GM12878 (cell line): ENCODE data around the gene SLX9. TPM values are rescaled to one million over a fixed set of nuclear protein-coding genes. Genes with fewer than 3 reads are reported as not detected.

Experiments used
- ATAC-seq: fragments of 200-7000 bp; cut with Tn5 transposase; 3 replicates; pipeline ENCODE4 v1.9.1; 2020; ENCODE audit warnings: mild to moderate bottlenecking, moderate library complexity
- BruUV-seq: library from RNA; stranded (reverse); fragments of 400-500 nt; replicated peaks from 2 replicates; lab custom pipeline; 2021; lab: Mats Ljungman, UMichigan
- CTCF ChIA-PET: fragments of 300-600 bp; sonication (Branson Sonifier 250); formaldehyde crosslinking; extraction: SDS; loops from one replicate; lab custom pipeline; 2021; ENCODE audit warnings: inconsistent platforms; lab: Yijun Ruan, JAX
- POLR2A ChIA-PET: fragments of 350-600 bp; formaldehyde crosslinking; extraction: SDS; loops from one replicate; lab custom pipeline; 2021; ENCODE audit warnings: inconsistent platforms; lab: Charles Lee
- RAD21 ChIA-PET: fragments of 300-600 bp; sonication (Branson Sonifier 250); formaldehyde crosslinking; loops from one replicate; lab custom pipeline; 2023; ENCODE audit warnings: antibody characterized with exemption; ENCODE audit not compliant: unreplicated experiment; lab: Charles Lee
- SMC1A ChIA-PET: fragments of 300-600 bp; sonication (Branson Sonifier 250); formaldehyde crosslinking; loops from one replicate; lab custom pipeline; 2023; ENCODE audit not compliant: unreplicated experiment, uncharacterized antibody; lab: Charles Lee
- DNase-seq: peaks from one replicate; pipeline ENCODE4 v3.0.0-alpha.2; 2011; ENCODE audit warnings: low read depth, low spot score
- FAIRE-seq: peaks from 3 replicates; lab custom pipeline; 2011; peaks lifted over from hg19 to GRCh38; lab: Jason Lieb, UNC
- H2AFZ ChIP-seq: 2 replicates; pipeline ENCODE4 v1.6.0; 2011; ENCODE audit warnings: low read depth, low read length, control low read depth; ENCODE audit not compliant: control insufficient read depth
- H3K27ac ChIP-seq: 2 replicates; pipeline ENCODE4 v1.5.1; 2011; ENCODE audit warnings: control low read depth; ENCODE audit not compliant: control insufficient read depth, insufficient read depth
- H3K27me3 ChIP-seq, 2 experiments: replicated peaks in 1 of 2; 2 replicates each; pipeline versions ENCODE4 v1.6.0 to v1.6.1; 2011; ENCODE audit warnings: low read length in 1 of 2; ENCODE audit not compliant: control insufficient read depth in 2 of 2, insufficient read depth in 2 of 2
- H3K36me3 ChIP-seq, 2 experiments: 2 replicates each; pipeline ENCODE4 v1.5.1; 2011; ENCODE audit warnings: low read length in 1 of 2; ENCODE audit not compliant: control insufficient read depth in 2 of 2, insufficient read depth in 2 of 2
- H3K4me1 ChIP-seq: 2 replicates; pipeline ENCODE4 v1.6.1; 2011; ENCODE audit warnings: mild to moderate bottlenecking, low read length, moderate library complexity, mixed read lengths; ENCODE audit not compliant: control insufficient read depth, insufficient read depth
- H3K4me2 ChIP-seq: 2 replicates; pipeline ENCODE4 v1.6.0; 2011; ENCODE audit warnings: control low read depth; ENCODE audit not compliant: control insufficient read depth, insufficient read depth
- H3K4me3 ChIP-seq: fragments of 200-600 bp; sonication (generic); 2 replicates; pipeline ENCODE4 v1.5.1; 2016
- H3K79me2 ChIP-seq: 2 replicates; pipeline ENCODE4 v1.6.0; 2011; ENCODE audit warnings: low read length; ENCODE audit not compliant: control insufficient read depth, insufficient read depth
- H3K9ac ChIP-seq: 2 replicates; pipeline ENCODE4 v1.8.0; 2011; ENCODE audit warnings: low read length, control low read depth, mixed read lengths; ENCODE audit not compliant: control insufficient read depth, insufficient read depth
- H3K9me3 ChIP-seq: replicated peaks from 3 replicates; pipeline ENCODE4 v1.5.1; 2011; ENCODE audit warnings: mild to moderate bottlenecking, low read length; ENCODE audit not compliant: control insufficient read depth, insufficient read depth
- H4K20me1 ChIP-seq: 2 replicates; pipeline ENCODE4 v1.6.0; 2011; ENCODE audit not compliant: control insufficient read depth, insufficient read depth
- CREB1 ChIP-seq: IDR thresholded peaks from 2 replicates; pipeline ENCODE4 v1.6.1; 2012; ENCODE audit warnings: low read depth, mild to moderate bottlenecking, inconsistent platforms
- ESRRA ChIP-seq: IDR thresholded peaks from 2 replicates; pipeline ENCODE4 v1.6.1; 2012; ENCODE audit warnings: mild to moderate bottlenecking, low read length, improper control_type of control experiment
- EZH2 ChIP-seq: IDR thresholded peaks from 2 replicates; pipeline ENCODE4 v1.6.1; 2012; ENCODE audit warnings: low read depth, mild to moderate bottlenecking, control low read depth, inconsistent platforms, low read length, borderline replicate concordance; ENCODE audit not compliant: control insufficient read depth
- GATAD2B ChIP-seq: fragments of 450-650 bp; conservative IDR thresholded peaks from 2 replicates; pipeline ENCODE4 v1.6.1; 2017; ENCODE audit warnings: low read depth, mild to moderate bottlenecking, moderate library complexity
- MYB ChIP-seq: fragments of 150-350 bp; IDR thresholded peaks from 2 replicates; pipeline ENCODE4 v1.6.1; 2014; ENCODE audit warnings: mild to moderate bottlenecking, low read depth, low read length, borderline replicate concordance
- POLR2AphosphoS2 ChIP-seq: IDR thresholded peaks from 2 replicates; pipeline ENCODE4 v1.6.1; 2011; ENCODE audit warnings: low read depth, mild to moderate bottlenecking, low read length, improper control_type of control experiment, moderate library complexity
- POLR2AphosphoS5 ChIP-seq: IDR thresholded peaks from 2 replicates; pipeline ENCODE4 v1.6.1; 2011; ENCODE audit warnings: mild to moderate bottlenecking, low read length, inconsistent platforms
- SIX5 ChIP-seq: IDR thresholded peaks from 2 replicates; pipeline ENCODE4 v1.6.1; 2011; ENCODE audit warnings: mild to moderate bottlenecking, low read depth, low read length, moderate library complexity; ENCODE audit not compliant: severe bottlenecking
- SMAD1 ChIP-seq: fragments of 450-650 bp; IDR thresholded peaks from 2 replicates; pipeline ENCODE4 v1.6.1; 2018; ENCODE audit warnings: mild to moderate bottlenecking, low read depth; ENCODE audit not compliant: partially characterized antibody
- TARDBP ChIP-seq: IDR thresholded peaks from 2 replicates; pipeline ENCODE4 v1.6.1; 2016; ENCODE audit warnings: borderline replicate concordance
- WGBS: methylation state at CpG from one replicate; pipeline ENCODE4 v1.1.6; 2016; ENCODE audit warnings: low lambda C conversion rate; ENCODE audit not compliant: insufficient replicate concordance, insufficient coverage; ENCODE audit errors: missing lambda C conversion rate; 5-methylcytosine and 5-hydroxymethylcytosine counted together
- in situ Hi-C: fragments of 300-500 bp; cut with MboI; formaldehyde crosslinking; loops from 9 replicates; pipeline ENCODE4 v1.14.3; 2018; ENCODE audit warnings: mixed read lengths
- intact Hi-C: fragments of 100-400 bp; cut with micrococcal nuclease; formaldehyde crosslinking; loops from one replicate; pipeline ENCODE4 v1.14.2; 2022; ENCODE audit not compliant: unreplicated experiment
- polyA plus RNA-seq, 11 experiments: library from polyadenylated mRNA; depleted of rRNA in 4 of 11; unstranded in 6 of 11; stranded (reverse) in 5 of 11; fragments of >200 nt; fragmentation: Nextera tagmentation in 4 of 11; fragmentation: Illumina TruSeq in 1 of 11; extraction: Ambion mirVana in 4 of 11; extraction: Trizol in 1 of 11; gene quantifications; 1 replicate in 1 of 11; 2 replicates in 10 of 11; pipeline versions ENCODE4 v1.2.1 to v1.2.3, GENCODE V29; 2011 to 2016; ENCODE audit warnings: inconsistent platforms in 2 of 11, missing spikeins in 2 of 11, low read depth in 1 of 11
- total RNA-seq, 4 experiments: library from RNA; depleted of rRNA in 3 of 4; stranded (reverse); fragments of >200 nt in 3 of 4; fragmentation: Illumina TruSeq in 1 of 4; extraction: Trizol in 1 of 4; gene quantifications; 2 replicates each; pipeline versions ENCODE4 v1.2.1 to v1.2.3, GENCODE V29; 2013 to 2021
- TF ChIP-seq, protein P1 (sequence below): IDR thresholded peaks from 2 replicates; pipeline ENCODE4 v1.6.1; 2011; ENCODE audit warnings: low read depth, low read length, improper control_type of control experiment, borderline replicate concordance
- TF ChIP-seq, protein P2 (sequence below): fragments of 150-350 bp; IDR thresholded peaks from 2 replicates; pipeline ENCODE4 v1.6.1; 2016; ENCODE audit warnings: low read depth, low read length
- TF ChIP-seq, protein P3 (sequence below): IDR thresholded peaks from 2 replicates; pipeline ENCODE4 v1.6.1; 2012; ENCODE audit warnings: mild to moderate bottlenecking, low read depth, low read length

Gene SLX9
- total and polyA plus RNA-seq, 10 of the 15 experiments (the other 5 are each of a cell fraction or from before 2014, with no cell fraction given) = 0.69 to 81.3 (median 33.9) TPM

DNA sequence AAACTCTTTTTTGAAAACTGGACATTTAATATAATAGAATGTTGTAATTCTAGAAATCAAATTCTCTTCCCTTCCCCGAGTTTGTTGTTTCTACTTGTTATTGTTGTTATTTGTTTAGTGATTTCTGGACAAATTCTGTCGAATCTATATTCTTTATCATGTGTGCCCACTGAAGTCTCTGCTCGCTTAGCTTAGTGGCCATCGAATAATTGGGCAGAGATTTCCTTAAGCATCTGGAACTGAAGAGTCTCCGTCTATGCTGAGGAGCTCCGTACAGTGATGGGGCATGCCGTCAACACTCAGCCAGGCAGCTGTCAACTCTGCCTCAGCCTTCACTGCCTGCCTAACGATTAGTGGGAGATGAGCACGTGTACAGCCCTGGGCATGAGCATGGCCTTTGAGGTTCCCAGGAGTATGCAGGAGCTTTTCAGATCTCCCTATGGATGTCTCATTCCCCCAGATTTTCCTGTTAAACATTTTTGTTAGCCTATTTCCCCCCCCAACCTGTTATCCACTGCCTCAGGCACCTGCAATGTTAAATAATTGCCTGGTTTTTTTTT, 66.8 kb downstream of the SLX9 start:
- in situ Hi-C loops (no loop called here), intact Hi-C loops (no loop called here)
- no peaks in the 10 kb centered on the region; the same call in 2 of the 3 replicates for H3K9me3 ChIP-seq
- ChIA-PET RAD21 (interaction anchor here (0.6 to 1.3 kb wide), 2 partner anchors 19 to 122 kb away, joined by 3 to 4 read pairs; no protein-coding TSS in a partner anchor), CTCF (interaction anchor here (0.7 to 1.6 kb wide), 2 partner anchors 130 to 135 kb away, joined by 4 to 5 read pairs; no protein-coding TSS in a partner anchor), SMC1A (interaction anchor here (1.6 kb wide), 1 partner anchor 122 kb away, joined by 3 read pairs; no protein-coding TSS in a partner anchor), POLR2A (no interaction called here)
- FAIRE-seq (no peak), ATAC-seq (no peak), DNase-seq (no peak)
- H3K27ac ChIP-seq = no peak overlapping the region
- H3K4me1 ChIP-seq = no peaks in the 10 kb centered on the region
- BruUV-seq = no TSS peak
- H2AFZ ChIP-seq = no peak overlapping the region
- H3K79me2 ChIP-seq = no peaks in the 10 kb centered on the region
- no peaks in the 10 kb centered on the region for H3K36me3 ChIP-seq
- H3K27me3 ChIP-seq = peaks cover 2 to 3% of the 10 kb centered on the region in 2 experiments; a peak in 3 of 4 replicates
- no peak overlapping the region for H3K9ac ChIP-seq
- WGBS = 42% methylated on average over 9 of the region's 9 CpGs
- H3K4me3 ChIP-seq = no peak overlapping the region
- H3K4me2 ChIP-seq = no peak overlapping the region
- no peaks in the 10 kb centered on the region for H4K20me1 ChIP-seq
- TF ChIP-seq, protein P1, sequence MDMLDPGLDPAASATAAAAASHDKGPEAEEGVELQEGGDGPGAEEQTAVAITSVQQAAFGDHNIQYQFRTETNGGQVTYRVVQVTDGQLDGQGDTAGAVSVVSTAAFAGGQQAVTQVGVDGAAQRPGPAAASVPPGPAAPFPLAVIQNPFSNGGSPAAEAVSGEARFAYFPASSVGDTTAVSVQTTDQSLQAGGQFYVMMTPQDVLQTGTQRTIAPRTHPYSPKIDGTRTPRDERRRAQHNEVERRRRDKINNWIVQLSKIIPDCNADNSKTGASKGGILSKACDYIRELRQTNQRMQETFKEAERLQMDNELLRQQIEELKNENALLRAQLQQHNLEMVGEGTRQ = no peak
- no peak for TF ChIP-seq GATAD2B
- no peak for TF ChIP-seq EZH2
- TF ChIP-seq POLR2AphosphoS5 = no peak
- TF ChIP-seq SMAD1 = no peak
- TF ChIP-seq CREB1 = no peak
- TF ChIP-seq POLR2AphosphoS2 = no peak
- TF ChIP-seq, protein P2, sequence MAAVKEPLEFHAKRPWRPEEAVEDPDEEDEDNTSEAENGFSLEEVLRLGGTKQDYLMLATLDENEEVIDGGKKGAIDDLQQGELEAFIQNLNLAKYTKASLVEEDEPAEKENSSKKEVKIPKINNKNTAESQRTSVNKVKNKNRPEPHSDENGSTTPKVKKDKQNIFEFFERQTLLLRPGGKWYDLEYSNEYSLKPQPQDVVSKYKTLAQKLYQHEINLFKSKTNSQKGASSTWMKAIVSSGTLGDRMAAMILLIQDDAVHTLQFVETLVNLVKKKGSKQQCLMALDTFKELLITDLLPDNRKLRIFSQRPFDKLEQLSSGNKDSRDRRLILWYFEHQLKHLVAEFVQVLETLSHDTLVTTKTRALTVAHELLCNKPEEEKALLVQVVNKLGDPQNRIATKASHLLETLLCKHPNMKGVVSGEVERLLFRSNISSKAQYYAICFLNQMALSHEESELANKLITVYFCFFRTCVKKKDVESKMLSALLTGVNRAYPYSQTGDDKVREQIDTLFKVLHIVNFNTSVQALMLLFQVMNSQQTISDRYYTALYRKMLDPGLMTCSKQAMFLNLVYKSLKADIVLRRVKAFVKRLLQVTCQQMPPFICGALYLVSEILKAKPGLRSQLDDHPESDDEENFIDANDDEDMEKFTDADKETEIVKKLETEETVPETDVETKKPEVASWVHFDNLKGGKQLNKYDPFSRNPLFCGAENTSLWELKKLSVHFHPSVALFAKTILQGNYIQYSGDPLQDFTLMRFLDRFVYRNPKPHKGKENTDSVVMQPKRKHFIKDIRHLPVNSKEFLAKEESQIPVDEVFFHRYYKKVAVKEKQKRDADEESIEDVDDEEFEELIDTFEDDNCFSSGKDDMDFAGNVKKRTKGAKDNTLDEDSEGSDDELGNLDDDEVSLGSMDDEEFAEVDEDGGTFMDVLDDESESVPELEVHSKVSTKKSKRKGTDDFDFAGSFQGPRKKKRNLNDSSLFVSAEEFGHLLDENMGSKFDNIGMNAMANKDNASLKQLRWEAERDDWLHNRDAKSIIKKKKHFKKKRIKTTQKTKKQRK = no peak
- TF ChIP-seq, protein P3, sequence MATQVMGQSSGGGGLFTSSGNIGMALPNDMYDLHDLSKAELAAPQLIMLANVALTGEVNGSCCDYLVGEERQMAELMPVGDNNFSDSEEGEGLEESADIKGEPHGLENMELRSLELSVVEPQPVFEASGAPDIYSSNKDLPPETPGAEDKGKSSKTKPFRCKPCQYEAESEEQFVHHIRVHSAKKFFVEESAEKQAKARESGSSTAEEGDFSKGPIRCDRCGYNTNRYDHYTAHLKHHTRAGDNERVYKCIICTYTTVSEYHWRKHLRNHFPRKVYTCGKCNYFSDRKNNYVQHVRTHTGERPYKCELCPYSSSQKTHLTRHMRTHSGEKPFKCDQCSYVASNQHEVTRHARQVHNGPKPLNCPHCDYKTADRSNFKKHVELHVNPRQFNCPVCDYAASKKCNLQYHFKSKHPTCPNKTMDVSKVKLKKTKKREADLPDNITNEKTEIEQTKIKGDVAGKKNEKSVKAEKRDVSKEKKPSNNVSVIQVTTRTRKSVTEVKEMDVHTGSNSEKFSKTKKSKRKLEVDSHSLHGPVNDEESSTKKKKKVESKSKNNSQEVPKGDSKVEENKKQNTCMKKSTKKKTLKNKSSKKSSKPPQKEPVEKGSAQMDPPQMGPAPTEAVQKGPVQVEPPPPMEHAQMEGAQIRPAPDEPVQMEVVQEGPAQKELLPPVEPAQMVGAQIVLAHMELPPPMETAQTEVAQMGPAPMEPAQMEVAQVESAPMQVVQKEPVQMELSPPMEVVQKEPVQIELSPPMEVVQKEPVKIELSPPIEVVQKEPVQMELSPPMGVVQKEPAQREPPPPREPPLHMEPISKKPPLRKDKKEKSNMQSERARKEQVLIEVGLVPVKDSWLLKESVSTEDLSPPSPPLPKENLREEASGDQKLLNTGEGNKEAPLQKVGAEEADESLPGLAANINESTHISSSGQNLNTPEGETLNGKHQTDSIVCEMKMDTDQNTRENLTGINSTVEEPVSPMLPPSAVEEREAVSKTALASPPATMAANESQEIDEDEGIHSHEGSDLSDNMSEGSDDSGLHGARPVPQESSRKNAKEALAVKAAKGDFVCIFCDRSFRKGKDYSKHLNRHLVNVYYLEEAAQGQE = no peak
- no peak for TF ChIP-seq TARDBP
- TF ChIP-seq SIX5 = no peak
- TF ChIP-seq MYB = no peak
- TF ChIP-seq ESRRA = no peak
